Peyer's patch (tissue), 4 donors: ENCODE results near the gene FITM1.

Source experiments
- CTCF ChIP-seq, 6 experiments: fragments of 450-650 bp in 4 of 6; fragments of 200-600 bp in 2 of 6; sonication (generic) in 1 of 6; IDR thresholded peaks; one replicate each; pipeline ENCODE4 v1.5.1; 2017 to 2019; ENCODE audit warnings: antibody characterized with exemption in 6 of 6, mild to moderate bottlenecking in 3 of 6, moderate library complexity in 1 of 6
- POLR2A ChIP-seq, 2 donors: fragments of 450-650 bp; IDR thresholded peaks; one replicate each; pipeline ENCODE4 v1.5.1; 2017; ENCODE audit warnings: antibody characterized with exemption in 2 of 2, mild to moderate bottlenecking in 2 of 2, moderate library complexity in 2 of 2

GRCh38 chr14:24119691-24120090 is 10.8 kb upstream of the FITM1 start:
- TF ChIP-seq POLR2A (IDR thresholded peaks at IDR 0.05): no peak
- no peak for TF ChIP-seq CTCF (IDR thresholded peaks at IDR 0.05)
